Keratinocyte (primary cell): ENCODE measurements around the gene HOXC11.

Experiments used
- CTCF ChIP-seq, 3 experiments: IDR thresholded peaks in 1 of 3; conservative IDR thresholded peaks in 1 of 3; optimal IDR thresholded peaks in 1 of 3; 2 replicates in 2 of 3; 3 replicates in 1 of 3; pipeline versions ENCODE3 to v1.5.1; 2011; ENCODE audit warnings: low read length in 3 of 3, mild to moderate bottlenecking in 3 of 3, moderate library complexity in 2 of 3, control low read depth in 1 of 3, inconsistent platforms in 1 of 3; ENCODE audit not compliant: insufficient read depth in 2 of 3; ENCODE audit errors: extremely low read depth in 1 of 3
- EZH2 ChIP-seq: IDR thresholded peaks from one replicate; pipeline ENCODE4 v1.6.1; 2012; ENCODE audit warnings: inconsistent platforms, mild to moderate bottlenecking, low read length, moderate library complexity

- TF ChIP-seq CTCF (optimal IDR thresholded peaks at IDR 0.05 in 1 of 3, IDR thresholded peaks at IDR 0.05 in 1 of 3, conservative IDR thresholded peaks at IDR 0.05 in 1 of 3; ENCODE audit: extremely low read depth in 1 of 3, insufficient read depth in 2 of 3, low read length in 3 of 3), result no peak
- TF ChIP-seq EZH2, result no peak
Observed at GRCh38 chr12:53964315-53964713, 8.6 kb upstream of the HOXC11 start.
